Adipocyte (in vitro differentiated cells): Measurements from ENCODE around the gene SFTPA1.
"Not testable (repeated sequence)": the region's sequence is repeated elsewhere in the genome, so short reads cannot be mapped to it uniquely, and the experiment has no call there.

Experiments used
- DNase-seq: peaks from one replicate; pipeline ENCODE4 v3.0.0-alpha.2; 2015; ENCODE audit warnings: low read depth
- H3K27me3 ChIP-seq: replicated peaks from 2 replicates; pipeline ENCODE4 v1.7.0; 2013; ENCODE audit warnings: mild to moderate bottlenecking, low read length, moderate library complexity; ENCODE audit not compliant: control insufficient read depth, insufficient read depth
- H3K36me3 ChIP-seq: 2 replicates; pipeline ENCODE4 v1.7.0; 2013; ENCODE audit warnings: low read length, mild to moderate bottlenecking, moderate library complexity; ENCODE audit not compliant: control insufficient read depth, insufficient read depth, severe bottlenecking
- H3K4me1 ChIP-seq: 2 replicates; pipeline ENCODE4 v1.7.0; 2013; ENCODE audit warnings: mild to moderate bottlenecking, low read length, moderate library complexity; ENCODE audit not compliant: control insufficient read depth, insufficient read depth
- H3K4me3 ChIP-seq: 2 replicates; pipeline ENCODE4 v1.7.0; 2013; ENCODE audit warnings: mild to moderate bottlenecking, low read length, moderate library complexity
- H3K9ac ChIP-seq: 2 replicates; pipeline ENCODE4 v1.7.0; 2013; ENCODE audit warnings: mild to moderate bottlenecking, low read length, moderate library complexity
- H3K9me3 ChIP-seq: 2 replicates; pipeline ENCODE4 v1.7.0; 2013; ENCODE audit warnings: mild to moderate bottlenecking, low read length, moderate library complexity; ENCODE audit not compliant: control insufficient read depth

Gene SFTPA1

GRCh38 chr10:79610601-79611191, at the start of gene SFTPA1:
Gene SFTPA1 (plus strand): TSS chr10:79610939. CDS start chr10:79611826, 887 bp downstream.
- no peak within 1 kb of the TSS for H3K9ac ChIP-seq

GRCh38 chr10:79561257-79561656, 49.5 kb upstream of the SFTPA1 start:
- H3K9me3 ChIP-seq: no peaks in the 10 kb centered on the region
- DNase-seq: no peak
- H3K4me1 ChIP-seq: no peaks in the 10 kb centered on the region

More at GRCh38 chr10:79610601-79611191, at the start of gene SFTPA1:
- H3K4me1 ChIP-seq: no peaks in the 10 kb centered on the region
- no peaks in the 10 kb centered on the region for H3K36me3 ChIP-seq
- H3K4me3 ChIP-seq: no peak within 1 kb of the TSS
- no peak for DNase-seq
- peaks cover 24% of the 10 kb centered on the region for H3K27me3 ChIP-seq
- H3K9me3 ChIP-seq: peaks cover 5% of the 10 kb centered on the region

GRCh38 chr10:79562135-79562756, 48.5 kb upstream of the SFTPA1 start:
- Histone ChIP-seq H3K4me3 (no peak overlapping the region), H3K4me1 (no peaks in the 10 kb centered on the region), H3K9me3 (no peaks in the 10 kb centered on the region), H3K36me3 (no peaks in the 10 kb centered on the region), H3K9ac (no peak overlapping the region), H3K27me3 (peaks cover 40% of the 10 kb centered on the region)
- DNase-seq: peak; percentile 80

More at GRCh38 chr10:79561257-79561656, 49.5 kb upstream of the SFTPA1 start:
- Histone ChIP-seq H3K36me3 (no peaks in the 10 kb centered on the region), H3K9ac (no peak overlapping the region), H3K4me3 (no peak overlapping the region), H3K27me3 (peaks cover 35% of the 10 kb centered on the region)

GRCh38 chr10:79563426-79563825, 47.3 kb upstream of the SFTPA1 start:
- H3K36me3 ChIP-seq: no peaks in the 10 kb centered on the region
- DNase-seq: no peak
- H3K4me1 ChIP-seq: no peaks in the 10 kb centered on the region
- peaks cover 40% of the 10 kb centered on the region for H3K27me3 ChIP-seq
- H3K9me3 ChIP-seq: no peaks in the 10 kb centered on the region
- no peak overlapping the region for H3K4me3 ChIP-seq
- no peak overlapping the region for H3K9ac ChIP-seq

- not testable (repeated sequence) for H3K4me3 ChIP-seq, H3K9ac ChIP-seq, H3K4me1 ChIP-seq, DNase-seq, H3K9me3 ChIP-seq, H3K36me3 ChIP-seq
- peaks cover 15% of the 10 kb centered on the region for H3K27me3 ChIP-seq
These were observed 40.1 kb upstream of the SFTPA1 start for GRCh38 chr10:79570624-79571023.

- no peak overlapping the region for H3K9ac ChIP-seq
- no peak for DNase-seq
- no peaks in the 10 kb centered on the region for H3K36me3 ChIP-seq
- H3K9me3 ChIP-seq: peaks cover 5% of the 10 kb centered on the region
- no peak overlapping the region for H3K4me3 ChIP-seq
- H3K27me3 ChIP-seq: peaks cover 15% of the 10 kb centered on the region
- H3K4me1 ChIP-seq: no peaks in the 10 kb centered on the region
These were observed 31.4 kb upstream of the SFTPA1 start for GRCh38 chr10:79579361-79579760.

- no peak for DNase-seq
- peaks cover 24% of the 10 kb centered on the region for H3K27me3 ChIP-seq
- no peaks in the 10 kb centered on the region for H3K36me3 ChIP-seq
- H3K4me3 ChIP-seq: no peak overlapping the region
- H3K9me3 ChIP-seq: peaks cover 5% of the 10 kb centered on the region
- no peak overlapping the region for H3K9ac ChIP-seq
- H3K4me1 ChIP-seq: no peaks in the 10 kb centered on the region
These were observed 29.7 kb upstream of the SFTPA1 start for GRCh38 chr10:79581044-79581443.

DNA sequence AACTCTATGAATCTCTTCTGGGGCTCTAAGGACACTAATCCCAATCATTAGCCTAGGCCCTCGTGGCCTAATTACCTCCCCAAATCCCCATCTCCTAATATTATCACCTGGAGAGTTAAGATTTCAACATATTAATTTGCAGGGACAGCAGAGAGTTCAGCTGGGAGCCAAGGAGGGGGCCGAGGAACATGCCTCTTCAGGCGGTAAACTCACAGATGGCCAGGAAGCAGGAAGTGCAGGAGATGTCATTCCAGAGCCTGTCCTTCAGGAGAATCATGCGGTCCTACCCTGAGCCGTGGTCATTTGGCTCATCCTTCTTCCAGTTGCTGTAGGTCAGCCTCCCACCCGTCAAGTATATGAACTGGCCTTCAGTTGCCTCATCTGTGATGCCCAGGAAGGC, 28.6 kb upstream of the SFTPA1 start:
- H3K36me3 ChIP-seq: no peaks in the 10 kb centered on the region
- peaks cover 24% of the 10 kb centered on the region for H3K27me3 ChIP-seq
- no peak for DNase-seq
- no peaks in the 10 kb centered on the region for H3K4me1 ChIP-seq
- no peak overlapping the region for H3K4me3 ChIP-seq
- no peak overlapping the region for H3K9ac ChIP-seq
- peaks cover 5% of the 10 kb centered on the region for H3K9me3 ChIP-seq

GRCh38 chr10:79582954-79583353, 27.8 kb upstream of the SFTPA1 start:
- DNase-seq, H3K9me3 ChIP-seq, H3K4me1 ChIP-seq, H3K36me3 ChIP-seq, H3K9ac ChIP-seq, H3K4me3 ChIP-seq: not testable (repeated sequence)
- peaks cover 24% of the 10 kb centered on the region for H3K27me3 ChIP-seq

DNA sequence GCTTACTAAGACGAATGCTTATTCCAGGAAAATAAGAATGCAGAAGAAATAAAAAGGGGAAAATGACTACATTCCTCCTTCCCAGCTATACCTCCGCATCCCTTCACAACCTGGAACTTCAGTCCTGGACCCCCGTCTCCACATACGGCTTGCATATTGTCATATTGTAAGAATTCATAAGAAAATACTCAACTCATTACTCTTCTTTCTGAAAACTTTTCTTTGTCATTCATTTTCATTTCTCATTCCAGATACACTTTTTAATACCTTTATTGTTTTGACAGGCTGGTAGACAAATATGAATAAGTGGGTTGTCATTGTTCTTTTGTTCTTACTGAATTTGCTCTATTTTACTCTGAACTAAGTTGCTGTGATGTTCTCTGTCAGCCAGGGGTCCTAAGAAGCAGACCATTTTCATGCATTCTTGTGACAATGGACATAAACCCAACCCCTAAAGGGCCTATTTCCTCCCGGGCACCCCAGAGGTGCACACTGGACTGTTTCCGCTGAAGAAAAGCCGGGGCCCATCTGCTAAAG, 27.2 kb upstream of the SFTPA1 start:
- Histone ChIP-seq H3K9ac (no peak overlapping the region), H3K36me3 (no peaks in the 10 kb centered on the region), H3K4me3 (no peak overlapping the region), H3K4me1 (no peaks in the 10 kb centered on the region), H3K9me3 (peaks cover 5% of the 10 kb centered on the region), H3K27me3 (peaks cover 23% of the 10 kb centered on the region)
- no peak for DNase-seq

GRCh38 chr10:79585870-79586527, 24.7 kb upstream of the SFTPA1 start:
- Histone ChIP-seq H3K9ac (no peak overlapping the region), H3K27me3 (peaks cover 21% of the 10 kb centered on the region), H3K4me1 (no peaks in the 10 kb centered on the region), H3K36me3 (no peaks in the 10 kb centered on the region), H3K4me3 (no peak overlapping the region), H3K9me3 (no peaks in the 10 kb centered on the region)
- DNase-seq: no peak
